Measurements from ENCODE around the gene CCDC71.

DNA sequence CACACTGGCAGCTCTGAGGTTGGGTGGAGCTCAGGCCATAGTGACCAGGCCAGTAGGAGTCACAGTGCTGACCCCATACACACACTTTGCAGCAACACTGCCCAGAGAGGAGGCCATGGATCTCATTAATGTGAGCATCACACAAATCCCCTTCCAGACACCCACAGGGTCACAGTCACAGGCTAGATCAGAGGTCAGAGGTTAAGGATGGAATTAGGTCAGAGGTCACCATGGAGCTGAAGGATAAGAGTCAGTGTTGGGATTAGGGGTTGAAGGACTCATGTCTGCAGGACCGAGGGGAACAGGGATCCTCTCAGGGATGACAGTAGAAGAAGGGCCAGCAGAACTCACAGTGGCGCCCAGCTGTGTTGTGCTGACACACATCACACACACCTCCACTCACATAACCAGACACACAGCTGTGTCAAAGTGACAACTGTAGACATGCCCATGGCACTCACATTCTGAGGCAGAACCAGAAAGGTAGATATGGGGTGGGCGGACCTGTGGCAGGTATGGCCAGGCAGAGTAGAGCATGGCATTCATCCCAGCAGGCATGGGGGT, 12.7 kb downstream of the CCDC71 start:
- TF ChIP-seq EZH2 (IDR thresholded peaks at IDR 0.05; ENCODE audit: insufficient read depth, poor library complexity, severe bottlenecking) (no peak), EZH2phosphoT487 (IDR thresholded peaks at IDR 0.05; ENCODE audit: insufficient read depth, low read depth) (no peak)

Data from GM23248 (cell line).